IPS-15b (cell line): ENCODE data around the gene GRXCR2.
"Not testable (repeated sequence)": the region's sequence is repeated elsewhere in the genome, so short reads cannot be mapped to it uniquely, and the experiment has no call there.

Experiments
- H3K27me3 ChIP-seq: one replicate; pipeline ENCODE4 v1.6.1; 2013; ENCODE audit warnings: low read length; ENCODE audit not compliant: control insufficient read depth, insufficient read depth
- H3K36me3 ChIP-seq: one replicate; pipeline ENCODE4 v1.6.1; 2013; ENCODE audit warnings: low read length; ENCODE audit not compliant: control insufficient read depth, insufficient read depth
- H3K4me1 ChIP-seq: one replicate; pipeline ENCODE4 v1.6.1; 2013; ENCODE audit warnings: mild to moderate bottlenecking, low read length; ENCODE audit not compliant: control insufficient read depth, insufficient read depth
- H3K4me3 ChIP-seq: one replicate; pipeline ENCODE4 v1.5.1; 2013; ENCODE audit warnings: low read depth, low read length
- H3K9ac ChIP-seq: one replicate; pipeline ENCODE4 v1.6.1; 2013; ENCODE audit warnings: low read depth, mild to moderate bottlenecking, low read length
- H3K9me3 ChIP-seq: one replicate; pipeline ENCODE4 v1.6.1; 2013; ENCODE audit warnings: mild to moderate bottlenecking, low read length; ENCODE audit not compliant: control insufficient read depth, insufficient read depth

The GRXCR2 gene

DNA sequence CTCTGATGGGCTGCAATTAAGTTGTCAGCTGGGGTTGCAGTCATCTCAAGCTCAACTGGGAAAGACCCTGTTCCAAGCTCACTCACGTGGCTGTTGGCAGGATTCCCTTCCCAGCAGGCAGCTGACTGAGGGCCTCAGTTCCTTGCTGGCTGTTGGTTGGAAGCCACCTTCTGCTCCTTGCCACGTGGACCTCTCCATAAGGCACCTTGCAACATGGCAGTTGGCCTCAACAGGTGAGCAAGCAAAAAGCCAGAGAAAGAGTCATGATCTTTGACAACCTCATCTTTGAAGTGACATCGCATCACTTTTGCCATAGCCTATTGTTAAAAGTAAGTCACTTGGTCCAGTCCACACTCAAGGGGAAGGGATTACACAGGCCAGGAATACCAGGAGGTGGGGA is 19.8 kb downstream of the GRXCR2 start:
- Histone ChIP-seq H3K9ac (no peak overlapping the region), H3K36me3 (no peaks in the 10 kb centered on the region), H3K4me3 (no peak overlapping the region), H3K4me1 (no peaks in the 10 kb centered on the region), H3K27me3 (no peaks in the 10 kb centered on the region), H3K9me3 (no peaks in the 10 kb centered on the region)

- no peaks in the 10 kb centered on the region for H3K9me3 ChIP-seq
- no peak overlapping the region for H3K4me3 ChIP-seq
- H3K4me1 ChIP-seq: no peaks in the 10 kb centered on the region
- no peaks in the 10 kb centered on the region for H3K27me3 ChIP-seq
- H3K9ac ChIP-seq: no peak overlapping the region
- H3K36me3 ChIP-seq: no peaks in the 10 kb centered on the region
Measured at GRCh38 chr5:145848854-145849253, 24.0 kb downstream of the GRXCR2 start.

DNA sequence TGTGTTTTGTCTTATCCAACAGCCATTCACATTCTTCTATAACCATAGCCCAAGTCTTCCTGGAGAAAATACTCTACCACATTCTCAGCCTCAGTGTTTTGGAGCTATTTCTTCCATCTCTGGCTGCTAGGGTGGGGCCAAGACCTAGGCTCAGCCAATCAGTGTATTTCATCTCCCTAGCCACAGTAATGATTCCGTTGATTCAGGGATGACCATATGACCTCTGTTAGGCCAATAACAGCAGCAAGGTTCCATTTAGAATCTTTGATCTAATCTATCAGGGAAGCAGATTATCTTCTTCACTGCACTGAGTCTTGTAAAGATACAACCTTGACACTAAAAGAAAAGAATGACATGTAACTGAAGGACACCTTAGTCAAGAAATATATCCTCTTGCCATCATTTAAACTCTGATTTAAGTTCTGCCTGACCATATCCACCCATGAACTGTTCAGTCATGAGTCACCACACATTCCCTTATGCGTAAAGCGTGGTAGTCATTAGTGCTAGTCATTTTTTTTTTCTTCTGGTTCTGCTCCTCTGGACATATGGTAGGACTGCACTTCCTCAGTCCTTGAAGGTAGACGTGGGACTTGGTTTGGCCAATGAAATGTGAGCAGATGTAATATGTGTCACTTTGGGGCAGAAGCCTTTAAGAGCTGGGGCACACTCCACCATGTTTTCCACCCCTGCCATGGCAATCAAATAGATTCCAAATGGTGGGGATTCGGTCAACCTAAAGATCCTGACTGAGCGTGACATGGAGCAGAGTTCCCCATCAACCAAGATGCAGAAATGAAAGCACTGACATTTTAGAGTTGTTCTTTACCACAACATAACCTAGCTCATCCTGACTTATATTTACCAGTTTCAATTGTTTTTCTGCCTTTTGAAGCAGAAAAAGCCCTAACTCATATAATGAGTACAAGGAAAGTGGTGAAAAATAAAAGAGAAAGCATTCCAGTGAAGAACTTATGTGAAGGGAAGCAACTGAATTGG is 25.0 kb downstream of the GRXCR2 start:
- H3K9me3 ChIP-seq: no peaks in the 10 kb centered on the region
- no peaks in the 10 kb centered on the region for H3K27me3 ChIP-seq
- no peak overlapping the region for H3K9ac ChIP-seq
- no peak overlapping the region for H3K4me3 ChIP-seq
- no peaks in the 10 kb centered on the region for H3K4me1 ChIP-seq
- no peaks in the 10 kb centered on the region for H3K36me3 ChIP-seq

- Histone ChIP-seq H3K27me3 (no peaks in the 10 kb centered on the region), H3K9me3 (no peaks in the 10 kb centered on the region), H3K36me3 (no peaks in the 10 kb centered on the region), H3K4me1 (no peaks in the 10 kb centered on the region), H3K4me3 (no peak overlapping the region), H3K9ac (no peak overlapping the region)
Measured at GRCh38 chr5:145846081-145846480, 26.7 kb downstream of the GRXCR2 start.

GRCh38 chr5:145841299-145841698 is 31.5 kb downstream of the GRXCR2 start:
- H3K4me3 ChIP-seq: no peak overlapping the region

DNA sequence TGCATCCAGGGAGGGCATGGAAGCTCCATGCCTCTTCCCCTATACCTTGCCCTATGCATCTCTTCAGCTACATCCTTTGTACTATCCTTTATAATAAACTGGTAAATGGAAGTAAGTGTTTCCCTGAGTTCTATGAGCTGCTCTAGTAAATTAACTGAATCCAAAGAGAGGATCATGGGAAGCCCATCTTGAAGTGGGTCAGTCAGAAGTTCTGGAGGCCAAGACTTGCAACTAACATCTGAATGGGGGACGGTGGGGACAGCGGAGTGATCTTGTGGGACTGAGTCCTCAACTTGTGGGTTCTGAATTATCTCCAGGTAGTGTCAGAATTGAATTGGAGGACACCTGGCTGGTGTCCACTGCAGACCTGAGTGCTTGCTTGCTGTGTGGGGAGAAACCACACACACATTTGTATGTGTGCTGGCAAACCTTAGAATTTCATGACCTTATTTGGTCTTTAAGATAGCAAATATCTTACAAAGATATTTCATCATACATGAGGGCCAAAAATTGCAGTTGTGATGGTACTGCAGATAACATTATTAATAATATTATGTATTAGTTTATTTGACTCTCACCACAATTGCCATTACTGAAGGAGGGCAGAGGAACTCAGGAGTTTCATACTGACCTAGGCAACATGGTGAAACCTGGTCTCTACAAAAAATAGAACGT is 32.2 kb downstream of the GRXCR2 start:
- H3K9me3 ChIP-seq: no peaks in the 10 kb centered on the region
- H3K36me3 ChIP-seq: no peaks in the 10 kb centered on the region
- H3K27me3 ChIP-seq: peaks cover 7% of the 10 kb centered on the region
- no peak overlapping the region for H3K9ac ChIP-seq
- peaks cover 1% of the 10 kb centered on the region for H3K4me1 ChIP-seq
- H3K4me3 ChIP-seq: no peak overlapping the region

More at GRCh38 chr5:145841299-145841698, 31.5 kb downstream of the GRXCR2 start:
- H3K9ac ChIP-seq: no peak overlapping the region
- H3K9me3 ChIP-seq: no peaks in the 10 kb centered on the region
- no peaks in the 10 kb centered on the region for H3K36me3 ChIP-seq
- H3K27me3 ChIP-seq: no peaks in the 10 kb centered on the region
- H3K4me1 ChIP-seq: no peaks in the 10 kb centered on the region

- Histone ChIP-seq H3K9me3 (no peaks in the 10 kb centered on the region), H3K4me3 (no peak overlapping the region), H3K9ac (no peak overlapping the region), H3K36me3 (no peaks in the 10 kb centered on the region), H3K27me3 (peaks cover 26% of the 10 kb centered on the region), H3K4me1 (peaks cover 2% of the 10 kb centered on the region)
Measured at GRCh38 chr5:145838276-145838675, 34.5 kb downstream of the GRXCR2 start.

DNA sequence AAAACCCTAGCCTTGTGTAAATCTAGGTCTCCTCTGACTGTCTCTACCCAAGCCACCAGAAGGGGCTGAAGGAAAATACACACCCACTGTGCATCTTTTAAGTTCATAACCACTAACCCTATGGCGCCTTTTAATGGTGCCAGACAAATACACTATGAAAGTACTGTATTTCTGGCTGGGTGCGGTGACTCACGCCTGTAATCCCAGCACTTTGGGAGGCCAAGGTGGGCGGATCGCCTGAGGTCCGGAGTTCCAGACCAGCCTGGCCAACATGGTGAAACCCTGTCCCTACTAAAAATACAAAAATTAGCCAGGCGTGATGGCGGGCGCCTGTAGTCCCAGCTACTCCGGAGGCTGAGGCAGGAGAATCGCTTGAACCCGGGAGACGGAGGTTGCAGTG is 36.6 kb downstream of the GRXCR2 start:
- not testable (repeated sequence) for H3K9ac ChIP-seq, H3K9me3 ChIP-seq, H3K4me1 ChIP-seq, H3K36me3 ChIP-seq
- Histone ChIP-seq H3K27me3 (peaks cover 26% of the 10 kb centered on the region), H3K4me3 (peak overlapping the region; percentile 75)

DNA sequence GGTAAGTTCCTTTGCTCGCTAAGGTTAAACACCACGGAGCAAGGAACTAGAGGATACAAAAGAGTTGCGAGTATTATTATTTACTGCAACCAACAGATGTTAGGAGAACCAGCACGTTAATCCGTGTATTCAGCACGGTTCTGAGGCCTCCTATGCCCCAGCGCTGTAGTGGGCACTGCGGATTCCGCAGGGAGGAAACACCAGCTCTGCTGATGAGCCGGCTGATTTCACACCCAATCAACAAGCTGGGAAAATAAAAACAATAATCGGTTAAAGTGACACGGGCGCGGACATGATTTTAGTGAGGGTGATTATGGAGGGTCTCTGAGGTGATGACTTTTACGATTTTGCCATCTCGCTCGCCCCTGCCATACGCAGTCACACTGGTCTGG is 37.0 kb downstream of the GRXCR2 start:
- H3K9ac ChIP-seq: peak overlapping the region; percentile 32

GRCh38 chr5:145834917-145835847 is 37.6 kb downstream of the GRXCR2 start, which contains the start of gene PRELID2:
TSS of gene PRELID2 (minus strand) at chr5:145835342. CDS start at chr5:145835251, 91 bp downstream.
- Histone ChIP-seq H3K4me3 (peak within 1 kb of the TSS; percentile 75), H3K9me3 (no peaks in the 10 kb centered on the region), H3K36me3 (no peaks in the 10 kb centered on the region), H3K27me3 (peaks cover 26% of the 10 kb centered on the region), H3K4me1 (peaks cover 2% of the 10 kb centered on the region), H3K9ac (peak within 1 kb of the TSS; percentile 55)

More for the DNA sequence above, 37.0 kb downstream of the GRXCR2 start:
- no peaks in the 10 kb centered on the region for H3K9me3 ChIP-seq
- no peaks in the 10 kb centered on the region for H3K36me3 ChIP-seq
- peak overlapping the region; percentile 75 for H3K4me3 ChIP-seq
- peaks cover 26% of the 10 kb centered on the region for H3K27me3 ChIP-seq
- H3K4me1 ChIP-seq: peaks cover 2% of the 10 kb centered on the region

- Histone ChIP-seq H3K9ac (peak overlapping the region; percentile 55), H3K36me3 (no peaks in the 10 kb centered on the region), H3K4me3 (peak overlapping the region; percentile 75), H3K9me3 (no peaks in the 10 kb centered on the region), H3K27me3 (peaks cover 26% of the 10 kb centered on the region), H3K4me1 (peaks cover 2% of the 10 kb centered on the region)
Measured at GRCh38 chr5:145834554-145834916, 38.3 kb downstream of the GRXCR2 start.
